HG03097 (cell line): ENCODE data around the gene FAM9A.
"Not testable (repeated sequence)": the region's sequence is repeated elsewhere in the genome, so short reads cannot be mapped to it uniquely, and the experiment has no call there.

ENCODE experiments used
- ATAC-seq: cut with Tn5 transposase; IDR thresholded peaks from one replicate; pipeline ENCODE4 v1.9.1; 2021; ENCODE audit not compliant: unreplicated experiment, low FRiP score

The FAM9A gene

GRCh38 chrX:8805046-8805445 lies 3.9 kb upstream of the FAM9A start:
- ATAC-seq, result no peak

GRCh38 chrX:8803326-8803725 lies 2.1 kb upstream of the FAM9A start:
- ATAC-seq, result no peak

- ATAC-seq, result not testable (repeated sequence)
These were observed 832 bp downstream of the FAM9A start for GRCh38 chrX:8800351-8800750.

GRCh38 chrX:8799281-8799680 lies 1.9 kb downstream of the FAM9A start:
- ATAC-seq, result not testable (repeated sequence)

- ATAC-seq, result not testable (repeated sequence)
These were observed 2.5 kb downstream of the FAM9A start for GRCh38 chrX:8798702-8799101.

- not testable (repeated sequence) for ATAC-seq
These were observed 14.1 kb downstream of the FAM9A start for GRCh38 chrX:8787119-8787518.

- no peak for ATAC-seq
These were observed 17.0 kb downstream of the FAM9A start for GRCh38 chrX:8784162-8784561.

- no peak for ATAC-seq
These were observed 17.5 kb downstream of the FAM9A start for GRCh38 chrX:8783714-8784098.

GRCh38 chrX:8783097-8783713 lies 18.0 kb downstream of the FAM9A start:
- no peak for ATAC-seq

GRCh38 chrX:8782595-8782994 lies 18.6 kb downstream of the FAM9A start:
- no peak for ATAC-seq

- not testable (repeated sequence) for ATAC-seq
These were observed 19.3 kb downstream of the FAM9A start for GRCh38 chrX:8781921-8782320.

- no peak for ATAC-seq
These were observed 28.1 kb downstream of the FAM9A start for GRCh38 chrX:8773117-8773516.

GRCh38 chrX:8760021-8760420 lies 41.2 kb downstream of the FAM9A start:
- no peak for ATAC-seq

- not testable (repeated sequence) for ATAC-seq
These were observed 42.5 kb downstream of the FAM9A start for GRCh38 chrX:8758706-8759105.

- ATAC-seq, result not testable (repeated sequence)
These were observed 43.4 kb downstream of the FAM9A start for GRCh38 chrX:8757609-8758389.

- no peak for ATAC-seq
These were observed 45.4 kb downstream of the FAM9A start for GRCh38 chrX:8755813-8756212.

- no peak for ATAC-seq
These were observed 46.1 kb downstream of the FAM9A start for GRCh38 chrX:8755116-8755515.

- ATAC-seq, result no peak
These were observed 51.5 kb downstream of the FAM9A start for GRCh38 chrX:8749697-8750096.

- ATAC-seq, result no peak
These were observed 52.3 kb downstream of the FAM9A start for GRCh38 chrX:8748855-8749254.

GRCh38 chrX:8743126-8743732 lies 58.0 kb downstream of the FAM9A start:
- ATAC-seq, result no peak

GRCh38 chrX:8741981-8742380 lies 59.2 kb downstream of the FAM9A start:
- ATAC-seq, result no peak
